ENCODE results near the gene TRIM74. TPM values are rescaled to one million over a fixed set of nuclear protein-coding genes. Genes with fewer than 3 reads are reported as not detected.
"Not testable (repeated sequence)": the region's sequence is repeated elsewhere in the genome, so short reads cannot be mapped to it uniquely, and the experiment has no call there.

TRIM74 gene
- total RNA-seq, 1 donor from 2014 or later: 1.7 TPM

DNA sequence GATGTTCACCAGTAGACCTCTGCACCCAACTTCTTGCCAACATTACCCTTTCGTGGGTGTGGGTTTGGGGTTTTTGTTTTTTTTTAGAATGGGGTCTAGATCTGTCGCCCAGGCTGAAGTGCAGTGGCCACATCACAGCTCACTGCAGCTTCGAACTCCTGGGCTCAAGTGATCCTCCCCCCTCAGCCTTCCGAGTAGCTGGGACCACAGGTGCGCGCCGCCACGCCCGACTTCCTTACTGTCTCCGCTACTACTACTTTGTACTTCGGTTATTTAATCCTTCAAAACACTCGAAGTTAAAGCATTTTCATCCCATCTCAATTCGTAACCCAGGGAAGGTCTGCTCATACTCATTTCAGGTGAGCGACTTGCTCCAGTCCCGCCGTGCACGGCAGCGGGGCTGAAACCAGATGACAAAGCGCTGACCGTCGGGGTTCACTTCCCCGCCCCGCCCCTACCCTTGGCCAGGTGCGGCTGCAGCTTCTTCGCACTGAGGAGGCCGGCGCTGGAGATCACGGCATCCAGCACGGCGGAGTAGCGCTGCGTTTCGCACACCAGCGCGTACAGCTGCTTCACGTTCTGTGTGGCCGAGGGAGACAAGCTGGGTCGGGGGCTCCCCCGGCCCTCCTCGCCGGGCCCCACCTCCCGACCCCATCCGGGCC lies 15.2 kb downstream of the TRIM74 start:
- peak; percentile 30 for DNase-seq (ENCODE audit: extremely low spot score, unreplicated experiment)
- not testable (repeated sequence) for H3K36me3 Mint-ChIP-seq (ENCODE audit: unreplicated experiment); H3K4me3 Mint-ChIP-seq (ENCODE audit: unreplicated experiment); H3K9me3 Mint-ChIP-seq (ENCODE audit: unreplicated experiment); H3K27ac Mint-ChIP-seq (ENCODE audit: unreplicated experiment); H3K27me3 Mint-ChIP-seq (ENCODE audit: unreplicated experiment); H3K4me1 Mint-ChIP-seq (ENCODE audit: unreplicated experiment)

DNA sequence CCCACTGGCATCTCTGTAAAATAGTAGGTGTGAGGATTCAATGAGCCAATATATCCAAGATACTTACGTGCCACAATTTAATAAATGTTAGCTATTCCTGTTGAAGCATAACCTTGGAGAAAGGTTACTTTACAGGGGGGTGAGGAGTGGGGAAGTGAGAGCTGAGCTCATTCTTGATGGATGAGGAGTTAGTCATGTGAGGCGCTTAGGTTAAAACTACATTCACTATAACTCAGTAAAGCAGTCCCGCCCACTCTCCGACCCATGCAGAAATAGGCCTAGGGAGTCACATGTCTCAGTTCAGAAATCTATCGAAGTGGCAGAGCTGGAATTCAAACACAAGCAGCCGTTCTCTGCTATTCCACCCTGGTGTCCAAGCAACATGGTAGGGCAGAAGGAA lies 18.8 kb downstream of the TRIM74 start:
- not testable (repeated sequence) for H3K27ac Mint-ChIP-seq (ENCODE audit: unreplicated experiment); DNase-seq (ENCODE audit: extremely low spot score, unreplicated experiment)

DNA sequence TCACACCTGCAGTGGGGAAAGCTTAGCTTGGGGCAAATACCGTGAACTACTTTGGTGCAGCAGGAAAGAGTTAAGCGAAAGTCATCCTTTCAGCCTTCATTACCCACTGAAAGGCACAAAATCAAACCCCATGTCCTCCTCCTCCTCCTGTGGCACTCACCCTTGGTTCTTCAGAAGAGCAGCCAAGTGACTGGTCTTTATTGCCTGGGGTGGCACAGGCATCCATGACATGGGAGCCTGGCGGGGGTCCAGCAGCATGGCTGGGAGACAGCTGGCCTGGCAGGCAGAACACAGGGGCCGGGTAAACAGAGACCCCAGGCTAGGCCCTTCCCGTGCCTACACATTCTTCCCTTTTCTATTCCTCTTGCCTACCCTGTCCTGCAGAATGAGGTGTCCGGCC lies 19.6 kb downstream of the TRIM74 start:
- not testable (repeated sequence) for H3K27me3 Mint-ChIP-seq (ENCODE audit: unreplicated experiment); H3K27ac Mint-ChIP-seq (ENCODE audit: unreplicated experiment); DNase-seq (ENCODE audit: extremely low spot score, unreplicated experiment); H3K9me3 Mint-ChIP-seq (ENCODE audit: unreplicated experiment); H3K4me3 Mint-ChIP-seq (ENCODE audit: unreplicated experiment); H3K4me1 Mint-ChIP-seq (ENCODE audit: unreplicated experiment); H3K36me3 Mint-ChIP-seq (ENCODE audit: unreplicated experiment)

More for the DNA sequence above, 18.8 kb downstream of the TRIM74 start:
- not testable (repeated sequence) for H3K27me3 Mint-ChIP-seq (ENCODE audit: unreplicated experiment); H3K4me3 Mint-ChIP-seq (ENCODE audit: unreplicated experiment); H3K9me3 Mint-ChIP-seq (ENCODE audit: unreplicated experiment); H3K4me1 Mint-ChIP-seq (ENCODE audit: unreplicated experiment); H3K36me3 Mint-ChIP-seq (ENCODE audit: unreplicated experiment)

DNA sequence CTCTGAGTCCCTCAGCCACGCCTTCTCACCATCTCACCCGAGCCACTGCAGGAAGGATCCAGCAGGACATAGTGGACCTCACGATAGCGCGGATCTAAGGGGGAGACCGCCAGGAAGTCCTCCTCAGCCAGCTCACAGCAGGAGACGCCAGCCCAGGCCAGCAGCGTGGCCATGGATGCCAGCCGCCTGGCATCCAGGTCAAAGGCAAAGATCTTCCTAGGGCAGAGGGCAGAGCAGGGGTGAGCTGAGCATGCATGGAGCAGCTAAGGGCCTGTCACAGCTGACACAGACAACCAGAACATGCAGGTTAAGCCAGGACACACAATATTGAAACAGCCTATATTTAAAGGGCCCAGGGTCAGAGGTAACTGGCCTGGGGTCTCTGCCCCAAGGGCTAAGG lies 20.0 kb downstream of the TRIM74 start:
- not testable (repeated sequence) for H3K27ac Mint-ChIP-seq (ENCODE audit: unreplicated experiment); H3K9me3 Mint-ChIP-seq (ENCODE audit: unreplicated experiment); H3K4me3 Mint-ChIP-seq (ENCODE audit: unreplicated experiment)

GRCh38 chr7:72948714-72949113 lies 20.6 kb downstream of the TRIM74 start:
- not testable (repeated sequence) for H3K27me3 Mint-ChIP-seq (ENCODE audit: unreplicated experiment); H3K4me1 Mint-ChIP-seq (ENCODE audit: unreplicated experiment); H3K36me3 Mint-ChIP-seq (ENCODE audit: unreplicated experiment); H3K4me3 Mint-ChIP-seq (ENCODE audit: unreplicated experiment); H3K27ac Mint-ChIP-seq (ENCODE audit: unreplicated experiment); H3K9me3 Mint-ChIP-seq (ENCODE audit: unreplicated experiment); DNase-seq (ENCODE audit: extremely low spot score, unreplicated experiment)

More for the DNA sequence above, 20.0 kb downstream of the TRIM74 start:
- H3K36me3 Mint-ChIP-seq (ENCODE audit: unreplicated experiment); H3K27me3 Mint-ChIP-seq (ENCODE audit: unreplicated experiment); DNase-seq (ENCODE audit: extremely low spot score, unreplicated experiment); H3K4me1 Mint-ChIP-seq (ENCODE audit: unreplicated experiment): not testable (repeated sequence)

DNA sequence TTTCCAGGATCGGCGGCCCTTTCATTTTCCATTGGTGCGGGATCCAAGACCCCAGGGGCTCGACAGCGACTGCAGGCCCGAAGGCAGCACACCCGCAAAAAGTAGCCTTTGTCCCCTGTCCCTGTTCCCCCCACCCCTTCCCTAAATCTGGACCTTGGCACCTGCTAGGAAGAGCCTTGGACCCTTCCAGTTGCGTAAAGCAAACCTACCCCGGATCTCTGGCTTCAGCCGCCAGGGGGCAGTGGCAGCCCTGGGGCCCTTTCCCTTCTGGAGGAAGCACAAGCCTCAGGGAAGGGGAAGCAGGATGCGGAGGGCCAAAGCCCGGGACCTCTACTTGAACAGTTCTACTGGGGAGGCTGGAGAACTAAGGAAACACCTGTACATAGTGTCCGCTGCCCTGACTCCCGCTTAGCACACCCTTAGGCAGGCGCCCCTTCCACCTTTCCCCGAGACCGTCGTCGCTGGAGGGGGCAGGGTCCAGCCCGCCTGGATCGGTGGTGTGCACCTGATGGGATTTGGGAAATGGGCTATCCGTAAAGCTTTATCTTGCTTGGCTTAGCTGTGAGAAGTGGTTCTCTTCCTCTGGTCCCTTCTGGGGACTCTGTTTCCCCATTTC lies 23.0 kb downstream of the TRIM74 start:
- not testable (repeated sequence) for H3K4me3 Mint-ChIP-seq (ENCODE audit: unreplicated experiment); H3K27ac Mint-ChIP-seq (ENCODE audit: unreplicated experiment); H3K27me3 Mint-ChIP-seq (ENCODE audit: unreplicated experiment); H3K36me3 Mint-ChIP-seq (ENCODE audit: unreplicated experiment); H3K9me3 Mint-ChIP-seq (ENCODE audit: unreplicated experiment); DNase-seq (ENCODE audit: extremely low spot score, unreplicated experiment); H3K4me1 Mint-ChIP-seq (ENCODE audit: unreplicated experiment)
- peak; percentile 36 for TF ChIP-seq CTCF (IDR thresholded peaks at IDR 0.05)

GRCh38 chr7:72945597-72945996 lies 23.7 kb downstream of the TRIM74 start:
- not testable (repeated sequence) for H3K4me1 Mint-ChIP-seq (ENCODE audit: unreplicated experiment); H3K27me3 Mint-ChIP-seq (ENCODE audit: unreplicated experiment); H3K4me3 Mint-ChIP-seq (ENCODE audit: unreplicated experiment); DNase-seq (ENCODE audit: extremely low spot score, unreplicated experiment); H3K9me3 Mint-ChIP-seq (ENCODE audit: unreplicated experiment); H3K27ac Mint-ChIP-seq (ENCODE audit: unreplicated experiment); H3K36me3 Mint-ChIP-seq (ENCODE audit: unreplicated experiment)

DNA sequence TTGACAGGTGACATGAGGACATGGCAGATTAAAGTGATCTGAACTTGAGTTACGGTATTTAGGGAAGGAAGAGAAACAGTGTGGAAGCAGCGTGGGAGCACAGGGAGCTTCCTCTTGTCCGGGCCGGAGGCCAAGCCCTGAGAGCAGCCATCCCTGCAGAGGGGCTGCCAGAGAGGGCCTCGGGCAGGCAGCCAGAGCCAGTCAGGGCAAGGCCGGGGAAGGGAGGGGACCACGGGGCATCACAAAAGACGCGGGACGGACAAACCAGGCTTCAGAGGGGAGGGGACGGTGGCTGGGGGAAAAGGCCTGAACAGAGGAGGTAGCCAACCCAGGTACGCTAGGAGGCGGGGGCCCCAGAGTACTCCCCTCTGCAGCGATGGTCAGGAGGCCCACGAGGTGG lies 24.3 kb downstream of the TRIM74 start:
- not testable (repeated sequence) for H3K9me3 Mint-ChIP-seq (ENCODE audit: unreplicated experiment); H3K36me3 Mint-ChIP-seq (ENCODE audit: unreplicated experiment); H3K4me3 Mint-ChIP-seq (ENCODE audit: unreplicated experiment); DNase-seq (ENCODE audit: extremely low spot score, unreplicated experiment); H3K27me3 Mint-ChIP-seq (ENCODE audit: unreplicated experiment); H3K27ac Mint-ChIP-seq (ENCODE audit: unreplicated experiment); H3K4me1 Mint-ChIP-seq (ENCODE audit: unreplicated experiment)

DNA sequence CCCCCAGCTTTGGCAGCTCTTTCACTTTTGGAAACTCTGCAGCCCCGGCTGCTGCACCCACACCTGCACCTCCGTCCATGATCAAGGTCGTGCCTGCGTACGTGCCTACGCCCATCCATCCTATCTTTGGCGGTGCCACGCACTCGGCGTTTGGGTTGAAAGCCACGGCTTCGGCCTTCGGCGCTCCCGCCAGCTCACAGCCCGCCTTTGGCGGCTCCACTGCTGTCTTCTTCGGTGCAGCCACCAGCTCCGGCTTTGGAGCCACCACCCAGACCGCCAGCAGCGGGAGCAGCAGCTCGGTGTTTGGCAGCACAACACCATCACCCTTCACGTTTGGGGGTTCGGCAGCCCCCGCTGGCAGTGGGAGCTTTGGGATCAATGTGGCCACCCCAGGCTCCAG lies 26.3 kb downstream of the TRIM74 start:
- H3K27ac Mint-ChIP-seq (ENCODE audit: unreplicated experiment); H3K27me3 Mint-ChIP-seq (ENCODE audit: unreplicated experiment); H3K9me3 Mint-ChIP-seq (ENCODE audit: unreplicated experiment); H3K4me3 Mint-ChIP-seq (ENCODE audit: unreplicated experiment); DNase-seq (ENCODE audit: extremely low spot score, unreplicated experiment); H3K4me1 Mint-ChIP-seq (ENCODE audit: unreplicated experiment): not testable (repeated sequence)
- H3K36me3 Mint-ChIP-seq (ENCODE audit: unreplicated experiment): peaks cover 16% of the 10 kb centered on the region

DNA sequence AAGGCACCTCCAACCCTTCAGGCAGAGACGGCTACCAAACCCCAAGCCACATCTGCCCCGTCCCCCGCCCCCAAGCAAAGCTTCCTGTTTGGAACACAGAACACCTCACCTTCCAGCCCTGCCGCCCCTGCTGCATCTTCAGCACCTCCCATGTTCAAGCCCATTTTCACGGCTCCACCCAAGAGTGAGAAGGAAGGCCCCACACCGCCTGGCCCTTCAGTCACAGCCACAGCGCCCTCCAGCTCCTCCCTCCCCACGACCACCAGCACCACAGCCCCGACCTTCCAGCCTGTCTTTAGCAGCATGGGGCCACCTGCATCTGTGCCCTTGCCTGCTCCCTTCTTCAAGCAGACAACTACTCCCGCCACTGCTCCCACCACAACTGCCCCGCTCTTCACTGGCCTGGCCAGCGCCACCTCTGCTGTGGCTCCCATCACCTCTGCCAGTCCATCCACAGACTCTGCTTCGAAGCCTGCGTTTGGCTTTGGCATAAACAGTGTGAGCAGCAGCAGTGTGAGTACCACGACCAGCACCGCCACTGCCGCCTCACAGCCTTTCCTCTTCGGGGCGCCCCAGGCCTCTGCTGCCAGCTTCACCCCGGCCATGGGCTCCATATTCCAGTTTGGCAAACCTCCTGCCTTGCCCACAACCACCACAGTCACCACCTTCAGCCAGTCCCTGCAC lies 27.1 kb downstream of the TRIM74 start:
- not testable (repeated sequence) for H3K27ac Mint-ChIP-seq (ENCODE audit: unreplicated experiment); H3K27me3 Mint-ChIP-seq (ENCODE audit: unreplicated experiment); DNase-seq (ENCODE audit: extremely low spot score, unreplicated experiment); H3K9me3 Mint-ChIP-seq (ENCODE audit: unreplicated experiment); H3K4me1 Mint-ChIP-seq (ENCODE audit: unreplicated experiment); H3K4me3 Mint-ChIP-seq (ENCODE audit: unreplicated experiment)
- peaks cover 17% of the 10 kb centered on the region for H3K36me3 Mint-ChIP-seq (ENCODE audit: unreplicated experiment)

DNA sequence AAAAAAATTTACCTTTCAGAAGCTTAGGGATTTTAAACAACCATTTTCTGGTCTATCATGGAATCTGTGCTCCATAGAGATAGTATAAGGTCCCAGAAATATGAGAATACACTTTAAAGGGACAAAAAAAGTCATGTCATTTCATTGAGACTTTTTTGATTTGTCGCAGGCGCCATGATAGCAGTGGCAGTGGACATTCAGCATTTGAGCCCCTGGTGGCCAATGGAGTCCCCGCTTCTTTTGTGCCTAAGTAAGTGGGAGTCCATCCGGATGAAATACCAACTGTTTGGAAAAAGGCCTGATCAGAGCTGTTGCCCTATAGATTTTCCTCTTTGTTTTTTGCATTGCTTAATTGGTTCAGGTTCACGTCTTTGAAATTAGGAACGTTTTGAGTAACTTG lies 41.0 kb downstream of the TRIM74 start:
- not testable (repeated sequence) for DNase-seq (ENCODE audit: extremely low spot score, unreplicated experiment); H3K4me3 Mint-ChIP-seq (ENCODE audit: unreplicated experiment); H3K27ac Mint-ChIP-seq (ENCODE audit: unreplicated experiment); H3K27me3 Mint-ChIP-seq (ENCODE audit: unreplicated experiment); H3K9me3 Mint-ChIP-seq (ENCODE audit: unreplicated experiment)
- Mint-ChIP-seq H3K36me3 (ENCODE audit: unreplicated experiment) (peaks cover 42% of the 10 kb centered on the region), H3K4me1 (ENCODE audit: unreplicated experiment) (peaks cover 22% of the 10 kb centered on the region)
